NCI-H748 treated with DMSO at 0.1 percent for 48 hours (cell line): Measurements from ENCODE around the gene RIPPLY3.

Experiments
- DNase-seq: peaks from one replicate; lab custom pipeline; 2025; lab: John Stamatoyannopoulos, UW

Gene RIPPLY3, protein sequence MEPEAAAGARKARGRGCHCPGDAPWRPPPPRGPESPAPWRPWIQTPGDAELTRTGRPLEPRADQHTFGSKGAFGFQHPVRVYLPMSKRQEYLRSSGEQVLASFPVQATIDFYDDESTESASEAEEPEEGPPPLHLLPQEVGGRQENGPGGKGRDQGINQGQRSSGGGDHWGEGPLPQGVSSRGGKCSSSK

DNA sequence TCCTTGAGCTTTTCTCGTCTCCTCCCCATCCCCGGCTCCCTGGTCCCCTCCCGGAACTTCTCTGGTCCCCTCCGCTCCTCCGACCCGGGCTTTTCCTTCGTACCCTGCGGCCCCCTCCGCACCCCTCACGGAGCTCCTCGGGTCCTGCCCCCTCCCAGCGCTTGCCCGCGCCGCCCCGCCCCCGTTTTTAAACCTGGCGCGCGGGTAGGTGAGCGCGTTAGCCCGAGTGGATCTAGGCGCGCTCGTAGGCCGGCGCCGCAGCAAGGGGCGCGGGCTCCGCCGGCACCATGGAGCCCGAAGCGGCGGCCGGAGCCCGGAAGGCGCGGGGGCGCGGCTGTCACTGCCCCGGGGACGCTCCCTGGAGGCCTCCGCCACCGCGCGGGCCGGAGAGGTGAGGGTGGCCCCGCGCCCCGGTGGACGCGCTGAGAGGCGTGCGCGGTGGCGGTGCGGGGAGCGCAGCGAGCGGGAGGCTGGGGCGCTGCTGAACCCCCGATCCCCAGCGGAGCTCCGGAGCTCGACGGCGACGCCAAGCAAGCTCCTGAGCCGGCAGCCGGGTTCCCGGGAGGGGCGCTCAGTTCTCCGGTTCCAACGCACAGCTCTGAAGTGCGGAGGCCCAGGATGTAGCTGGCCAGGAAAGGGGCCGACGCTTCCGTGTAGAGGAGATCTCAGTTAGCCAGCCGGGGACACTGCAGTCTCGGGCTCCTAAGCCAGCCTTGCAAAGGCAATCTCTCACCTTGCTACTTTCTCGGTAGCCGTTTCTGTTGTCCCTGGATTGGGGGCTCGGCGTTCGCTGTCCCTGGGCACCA is at the start of gene RIPPLY3:
TSS of gene RIPPLY3 (plus strand) at position 217 of the 806 bp plus-strand sequence. CDS start at position 288, 71 bp downstream.
- peak; percentile 8 for DNase-seq

DNA sequence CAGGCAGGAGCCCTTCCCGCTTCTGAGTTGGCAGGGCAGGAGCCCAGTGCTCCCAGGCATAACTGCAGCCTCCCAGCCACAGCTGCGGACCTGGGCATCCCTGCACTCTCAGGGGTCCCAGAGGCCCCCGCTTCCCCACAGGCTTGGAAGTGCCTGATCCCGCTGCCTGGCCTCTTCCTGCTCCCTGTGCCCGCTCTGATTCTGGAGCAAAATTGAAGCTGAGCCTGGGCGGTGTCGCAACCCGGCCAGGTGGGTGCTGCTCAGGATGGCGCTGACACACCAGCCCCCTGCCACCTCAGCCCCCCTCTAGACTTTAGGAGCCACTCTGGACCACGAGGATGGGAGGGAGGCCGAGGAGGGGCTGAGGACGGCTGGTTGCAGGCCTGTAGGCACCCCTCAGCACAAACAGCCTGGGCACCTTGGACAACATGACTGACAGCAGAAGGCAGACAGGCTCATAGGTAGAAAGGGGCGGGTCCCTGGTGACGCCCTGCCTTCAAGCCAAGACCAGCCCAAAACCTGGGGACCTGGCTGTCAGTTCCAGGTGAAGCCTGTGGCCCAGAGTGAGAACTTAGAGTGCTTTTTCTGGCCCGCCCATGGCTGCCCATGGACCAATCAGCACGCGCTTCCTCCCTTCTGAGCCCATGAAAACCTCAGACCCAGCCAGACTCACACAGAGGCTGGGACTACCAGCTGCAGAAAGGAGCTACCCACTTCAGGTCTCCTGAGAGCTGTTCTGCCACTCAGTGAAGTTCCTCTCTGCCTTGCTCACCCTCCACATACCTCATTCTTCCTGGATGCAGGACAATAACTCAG is 47.3 kb upstream of the RIPPLY3 start:
- DNase-seq = no peak

DNA sequence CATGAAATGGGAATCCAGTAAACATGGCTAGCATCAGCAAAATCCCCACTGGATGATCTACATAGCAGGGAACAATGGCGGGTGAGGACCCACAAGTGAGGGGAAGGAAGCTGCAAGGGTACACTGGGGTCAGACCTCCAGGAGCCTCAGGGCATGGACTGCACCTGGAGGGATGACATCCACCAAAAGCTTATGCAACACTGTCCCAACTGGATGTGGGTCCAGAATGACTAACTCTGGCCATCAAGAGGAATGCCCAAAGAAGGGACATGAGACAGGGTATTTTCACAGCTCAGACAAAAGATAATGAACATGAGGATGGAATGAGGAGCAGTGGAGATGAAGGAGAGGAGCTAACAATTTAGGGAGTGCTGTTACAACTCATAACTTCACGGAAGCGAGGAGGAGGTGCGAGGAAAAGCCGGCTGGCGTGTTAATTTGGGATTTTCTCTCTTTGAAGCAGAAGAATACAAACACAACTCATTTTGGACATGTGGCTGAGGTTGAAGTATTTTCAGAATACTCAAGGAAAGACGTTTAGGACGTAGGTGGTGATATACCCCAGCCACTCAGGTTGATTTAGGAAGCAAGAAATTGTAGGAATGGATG is 45.7 kb upstream of the RIPPLY3 start:
- DNase-seq = no peak

DNA sequence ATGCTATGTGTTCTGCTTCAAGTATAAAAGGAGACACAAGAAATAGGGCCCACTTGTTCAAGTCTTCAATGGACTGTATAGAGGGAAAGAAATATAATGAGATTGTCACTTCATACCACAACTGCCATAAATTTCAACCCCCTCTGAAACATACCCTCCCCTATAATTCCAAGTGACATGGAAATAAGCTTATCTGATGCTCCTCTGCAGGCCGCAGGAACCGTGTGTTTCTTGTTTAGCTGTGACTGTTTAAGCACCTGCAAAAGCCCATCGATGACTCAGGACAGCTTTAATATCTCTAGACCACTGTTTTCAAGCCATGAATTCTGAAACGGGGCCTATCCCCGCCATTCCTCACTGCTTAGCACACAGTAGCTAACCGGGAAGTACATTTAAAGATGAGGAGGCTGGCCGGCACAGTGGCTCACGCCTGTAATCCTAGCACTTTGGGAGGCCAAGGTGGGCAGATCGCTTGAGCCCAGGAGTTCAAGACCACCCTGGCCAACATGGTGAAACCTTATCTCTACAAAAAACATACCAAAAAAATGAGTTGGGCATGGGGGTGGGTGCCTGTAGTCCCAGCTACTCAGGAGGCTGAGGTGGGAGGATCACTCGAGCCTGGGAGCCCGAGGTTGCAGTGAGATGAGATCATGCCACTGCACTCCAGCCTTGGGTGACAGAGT is 44.3 kb upstream of the RIPPLY3 start:
- DNase-seq = no peak

DNA sequence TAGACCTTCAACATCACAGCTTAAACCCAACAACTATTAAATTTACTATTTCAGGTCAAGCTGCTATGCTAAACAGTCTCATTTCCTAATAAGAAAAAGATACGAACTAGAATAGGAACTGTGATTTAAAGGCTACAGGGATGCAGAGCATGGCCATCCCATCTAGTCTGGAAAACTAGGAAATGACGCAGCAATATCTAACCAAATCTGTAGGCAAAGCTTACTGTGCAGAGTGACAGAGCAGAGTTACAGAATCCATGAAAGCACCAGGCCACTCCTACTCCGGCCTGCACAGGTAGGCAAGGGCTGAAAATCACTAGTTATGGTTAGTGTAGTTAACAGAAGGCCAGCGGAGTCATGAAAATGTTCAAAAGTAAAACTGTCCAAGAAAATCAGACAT is 42.1 kb upstream of the RIPPLY3 start:
- DNase-seq = no peak

DNA sequence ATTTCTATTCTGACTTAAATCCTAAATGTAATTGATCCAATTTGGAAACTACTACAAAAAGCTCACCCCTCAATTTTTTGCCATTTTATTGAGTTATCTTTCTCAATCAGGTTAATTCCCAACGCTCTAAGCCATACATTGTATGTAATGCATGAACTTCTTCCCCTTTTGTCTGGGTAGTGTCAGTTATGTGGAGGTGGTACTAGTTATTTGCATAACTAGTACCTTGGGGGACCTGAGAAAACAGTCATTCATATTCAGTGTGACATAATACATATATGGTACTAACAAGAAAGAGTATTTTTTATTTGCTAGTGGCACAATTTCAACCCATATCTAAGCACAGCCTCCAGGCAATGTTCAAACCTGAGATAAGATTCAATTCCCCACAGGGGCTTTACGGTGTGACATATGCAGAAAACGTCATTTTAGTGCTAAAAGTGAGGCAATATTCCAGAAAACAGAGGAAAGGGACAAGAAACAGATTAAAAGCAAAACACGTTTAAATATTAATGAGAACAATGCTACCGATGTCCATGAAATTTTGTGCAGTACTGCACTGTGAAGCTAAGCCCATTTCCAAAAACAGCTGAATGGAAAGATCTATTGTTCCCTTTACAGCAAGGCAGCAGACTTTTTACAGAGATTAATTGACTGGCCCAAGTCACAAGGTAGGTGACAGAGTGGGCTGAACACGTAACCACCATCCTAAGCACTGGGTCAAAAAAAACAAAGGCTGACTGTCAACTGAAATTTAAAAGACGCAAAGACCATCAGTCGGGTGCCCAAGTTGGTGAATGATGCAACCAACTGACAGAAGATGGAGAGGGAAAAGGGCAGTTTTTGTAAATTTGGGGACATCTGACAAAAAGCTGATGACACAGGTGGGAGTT is 41.4 kb upstream of the RIPPLY3 start:
- no peak for DNase-seq

DNA sequence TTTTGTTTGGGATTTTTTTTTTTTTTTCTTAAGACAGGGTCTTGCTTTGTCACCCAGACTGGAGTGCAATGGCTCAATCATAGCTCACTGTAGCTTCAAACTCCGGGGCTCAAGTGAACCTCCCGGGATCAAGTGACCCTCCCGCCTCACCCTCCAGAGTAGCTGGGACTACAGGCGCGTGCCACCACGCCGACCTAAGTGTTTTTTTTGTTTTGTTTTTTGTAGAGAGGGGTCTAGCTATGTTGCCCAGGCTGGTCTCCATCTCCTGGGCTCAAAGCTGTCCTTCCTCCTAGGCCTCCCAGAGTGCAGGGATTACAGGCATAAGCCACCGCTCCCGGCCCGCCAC is 40.8 kb upstream of the RIPPLY3 start:
- no peak for DNase-seq

DNA sequence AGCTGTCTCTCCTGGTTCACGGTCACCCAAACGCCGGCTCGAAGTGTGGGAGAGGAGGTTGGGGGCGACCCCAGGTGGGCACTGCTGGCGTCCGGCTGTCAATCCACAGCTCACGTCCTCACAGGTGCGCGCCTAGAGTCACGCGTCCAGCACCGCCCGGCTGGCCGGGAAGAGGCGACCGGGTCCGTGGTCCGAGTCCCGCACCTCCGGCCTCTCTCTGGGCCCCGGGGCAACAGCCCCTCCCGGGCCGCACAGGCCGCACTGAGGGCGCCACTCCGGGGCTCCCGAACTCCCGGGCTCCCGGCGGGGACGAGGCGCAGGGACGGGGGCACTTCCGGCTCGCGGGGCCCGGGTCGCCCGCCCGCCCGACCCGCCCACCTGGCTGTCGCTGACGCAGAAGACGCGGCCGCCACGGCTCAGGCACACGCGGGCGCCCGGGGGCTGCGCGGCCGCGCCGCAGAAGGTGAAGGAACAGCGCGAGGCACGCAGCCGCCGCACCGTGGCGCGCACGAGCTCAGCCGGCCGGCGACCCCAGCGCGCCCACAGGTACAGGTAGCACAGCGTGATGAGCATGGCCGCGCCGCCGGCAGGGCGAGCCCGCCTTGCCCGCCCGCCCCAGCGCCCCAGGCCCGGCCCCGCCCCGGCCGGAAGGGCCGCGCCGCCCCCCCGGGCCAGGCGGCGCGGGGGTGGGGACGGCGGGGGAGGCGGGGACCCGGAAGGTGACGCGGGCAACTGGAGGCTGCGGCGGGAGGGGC is 40.3 kb upstream of the RIPPLY3 start, which contains the start of gene HLCS:
TSS of gene HLCS (minus strand) at position 604 of the 755 bp plus-strand sequence. CDS start at position 573, 31 bp downstream.
- peak; percentile 32 for DNase-seq

DNA sequence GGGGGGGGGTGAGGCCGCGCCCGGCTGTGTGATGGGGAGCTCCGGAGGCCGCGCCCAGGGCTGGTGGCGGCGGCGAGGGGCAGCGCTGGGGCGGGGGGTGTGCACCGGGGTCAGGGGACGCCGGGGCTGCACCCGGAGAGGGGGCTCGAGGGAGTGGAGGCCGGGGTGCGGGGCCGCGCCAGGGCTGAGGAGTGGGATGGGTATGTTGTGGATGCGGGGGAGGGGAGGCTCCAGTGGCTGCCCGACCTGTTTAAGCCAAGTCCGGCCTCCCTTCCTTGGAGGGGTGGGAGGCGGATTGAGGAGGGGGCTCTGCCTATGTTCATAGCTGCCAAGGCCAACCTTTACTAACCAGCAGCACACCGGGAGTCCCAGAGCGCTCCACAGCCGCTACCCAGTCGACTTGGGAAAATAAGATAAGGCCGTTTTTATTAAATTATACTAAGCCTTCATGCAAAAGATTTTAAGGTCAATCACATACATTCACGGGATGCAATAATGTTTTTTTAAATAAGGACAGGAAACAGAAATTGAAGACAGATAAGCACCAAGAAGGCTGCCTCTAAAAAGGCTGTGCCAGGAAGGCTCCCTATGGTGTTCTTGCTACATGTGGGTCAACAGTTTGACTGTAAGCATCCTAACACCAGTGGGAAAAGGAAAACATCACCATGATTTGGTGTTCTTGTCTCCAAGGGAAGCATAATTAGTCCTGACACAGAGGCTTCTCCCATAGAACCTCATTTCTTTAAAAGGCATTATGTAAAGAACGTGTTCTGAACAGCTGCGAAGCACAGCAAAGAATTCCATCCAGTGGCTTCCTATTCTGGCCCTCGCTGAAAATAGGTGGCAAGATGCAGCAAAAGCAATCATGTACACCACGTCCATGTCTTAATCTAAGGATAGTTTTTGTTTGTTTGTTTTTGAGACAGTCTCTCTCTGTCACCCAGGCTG is 39.4 kb upstream of the RIPPLY3 start:
- no peak for DNase-seq

DNA sequence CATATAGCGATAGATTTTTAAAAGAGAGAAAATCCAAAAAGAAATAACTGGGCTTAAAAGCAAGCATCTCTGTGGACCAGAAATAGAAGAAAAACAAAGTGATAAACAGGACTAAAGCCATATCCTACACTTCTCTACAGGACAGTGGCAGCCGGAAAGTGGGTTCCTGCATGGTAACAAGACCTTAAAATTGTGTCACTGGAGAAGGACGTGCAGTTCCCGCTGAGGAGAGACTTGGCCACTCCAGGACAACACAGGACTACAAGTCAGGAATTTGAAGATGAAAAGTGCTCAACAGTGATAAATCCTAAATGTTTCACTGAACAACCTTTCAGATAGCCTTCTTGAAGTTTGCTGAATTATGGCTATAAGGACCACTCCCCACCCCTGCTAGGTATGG is 38.1 kb upstream of the RIPPLY3 start:
- no peak for DNase-seq

DNA sequence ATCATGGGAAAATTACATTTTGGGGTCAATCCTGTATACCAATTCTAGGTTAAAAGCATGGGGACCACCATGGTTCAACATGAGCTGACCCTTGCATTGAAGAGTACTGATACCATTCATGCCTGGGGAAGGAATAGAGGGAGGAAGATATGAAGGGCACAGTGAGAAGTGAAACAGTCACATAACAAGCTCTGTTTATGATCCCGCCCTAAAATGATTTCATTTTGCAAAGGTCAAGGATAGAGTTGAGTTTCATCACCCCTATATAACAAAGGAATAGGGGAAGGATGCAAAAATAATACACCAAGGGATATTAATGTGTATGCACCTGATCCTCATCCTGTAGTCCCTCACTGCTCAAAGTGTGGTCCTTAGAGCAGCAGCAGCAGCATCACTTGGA is 37.5 kb upstream of the RIPPLY3 start:
- DNase-seq = no peak

DNA sequence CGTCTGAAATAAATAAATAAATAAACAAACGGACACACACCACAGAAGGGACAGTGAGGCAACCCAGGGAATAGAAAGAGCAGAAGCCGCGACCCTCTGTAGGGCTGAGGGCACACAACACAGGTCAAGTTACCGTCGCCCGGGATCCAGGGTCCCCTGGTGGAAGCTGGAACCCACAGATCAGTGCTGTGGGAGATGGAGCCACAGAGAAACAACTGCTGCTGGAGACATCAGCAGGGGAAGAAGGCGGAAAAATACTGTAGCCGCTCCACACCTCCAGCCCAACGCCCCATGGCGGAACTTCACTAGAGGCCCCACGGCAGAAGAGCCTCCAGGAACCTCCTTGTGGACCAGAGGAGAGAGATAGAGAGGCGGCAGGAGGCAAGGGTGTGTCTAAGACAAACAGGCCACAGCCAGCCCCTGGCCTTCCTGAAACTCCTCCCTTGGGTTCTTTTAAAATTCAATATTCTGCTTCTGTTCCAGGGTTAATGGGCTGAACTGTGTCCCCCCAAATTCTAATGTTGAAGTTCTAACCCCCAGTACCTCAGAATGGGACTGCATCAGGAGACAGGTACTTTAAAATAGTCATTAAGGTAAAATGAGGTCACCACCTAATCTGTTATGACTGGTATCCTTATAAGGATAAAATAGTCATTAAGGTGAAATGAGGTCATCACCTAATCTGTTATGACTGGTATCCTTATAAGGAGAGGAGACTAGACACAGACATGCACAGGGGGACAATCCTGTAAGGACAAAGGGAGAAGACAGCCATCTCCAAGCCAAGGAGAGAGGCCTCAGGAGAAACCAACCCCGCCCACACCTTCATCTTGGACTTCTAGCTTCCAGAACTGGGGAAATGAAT is 32.3 kb upstream of the RIPPLY3 start:
- DNase-seq = no peak

DNA sequence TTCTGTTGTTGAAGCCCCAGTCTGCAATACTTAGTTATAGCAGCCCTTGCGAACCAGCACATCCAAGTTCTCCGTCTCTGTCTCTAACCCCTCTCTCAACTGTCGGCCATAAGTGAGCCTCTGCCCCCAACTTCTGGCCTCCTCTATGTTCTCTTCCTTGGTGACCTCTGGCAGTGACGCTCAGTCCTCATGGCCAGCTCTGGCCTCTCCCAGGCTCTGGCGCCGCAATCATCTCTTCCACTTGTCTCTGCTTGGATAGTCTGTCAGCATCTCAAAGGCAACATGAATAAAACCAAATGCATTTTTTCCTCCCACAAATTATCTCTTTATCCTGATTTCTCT is 31.7 kb upstream of the RIPPLY3 start:
- DNase-seq = no peak

DNA sequence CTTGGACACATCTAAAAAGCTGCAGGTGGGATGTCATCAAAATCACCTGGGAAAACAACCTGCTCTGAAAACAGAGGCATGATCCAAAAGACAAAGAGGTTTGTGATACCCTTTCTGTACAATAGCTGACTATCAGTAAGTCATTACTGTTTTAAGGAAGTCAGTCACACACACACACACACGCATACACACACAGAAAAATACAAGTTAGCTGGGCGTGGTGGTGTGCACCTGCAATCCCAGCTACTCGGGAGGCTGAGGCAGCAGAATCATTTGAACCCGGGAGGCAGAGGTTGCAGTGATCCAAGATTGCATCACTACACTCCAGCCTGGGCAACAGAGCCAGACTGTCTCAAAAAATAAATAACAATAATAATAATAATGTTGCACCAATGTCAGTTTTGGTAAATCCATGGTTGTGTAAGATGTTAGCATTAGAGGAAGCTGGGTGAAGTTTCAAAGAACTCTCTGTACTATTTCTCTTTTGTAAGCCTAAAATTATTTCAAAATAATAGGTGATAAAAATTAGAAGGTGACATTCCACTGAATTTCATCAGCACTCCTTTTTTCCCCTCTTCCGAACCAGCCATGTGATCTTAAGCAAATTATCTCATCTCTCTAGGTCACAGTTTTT is 30.2 kb upstream of the RIPPLY3 start:
- no peak for DNase-seq

DNA sequence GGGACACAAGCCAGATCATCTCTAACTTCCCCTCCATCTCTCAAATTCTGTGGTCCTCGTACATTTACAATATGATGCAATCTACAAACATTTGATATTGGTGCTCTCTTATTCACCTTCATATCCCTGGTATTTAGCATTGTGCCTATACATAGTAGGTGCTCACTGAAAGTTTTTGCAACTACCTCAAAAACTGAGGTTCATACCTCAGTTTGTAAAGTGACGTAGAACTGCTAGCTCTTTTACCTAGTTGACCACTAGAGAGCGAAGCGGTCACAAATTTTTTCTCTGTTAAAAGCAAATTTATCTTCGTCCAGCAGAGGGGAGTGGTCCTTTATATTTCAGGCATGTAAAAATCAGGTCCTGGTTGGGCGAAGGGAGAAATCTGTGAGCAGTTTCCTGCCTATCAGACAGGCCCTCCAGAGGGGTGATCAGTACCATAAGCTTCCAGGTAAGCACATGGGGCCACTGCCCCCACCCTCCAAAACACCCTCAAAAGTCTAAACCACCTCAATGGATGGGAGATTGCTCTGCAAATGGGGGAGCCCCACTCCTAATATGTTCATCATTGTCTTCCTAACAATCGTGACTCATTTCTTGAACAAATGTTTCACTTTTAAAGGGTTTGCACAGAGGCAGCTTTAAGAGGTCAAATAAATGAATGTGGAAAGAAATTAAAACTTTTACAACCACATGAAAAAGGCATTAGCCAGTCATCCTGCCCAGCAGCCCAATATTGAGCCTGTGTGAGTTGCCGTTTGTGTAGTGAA is 29.4 kb upstream of the RIPPLY3 start:
- peak; percentile 77 for DNase-seq

DNA sequence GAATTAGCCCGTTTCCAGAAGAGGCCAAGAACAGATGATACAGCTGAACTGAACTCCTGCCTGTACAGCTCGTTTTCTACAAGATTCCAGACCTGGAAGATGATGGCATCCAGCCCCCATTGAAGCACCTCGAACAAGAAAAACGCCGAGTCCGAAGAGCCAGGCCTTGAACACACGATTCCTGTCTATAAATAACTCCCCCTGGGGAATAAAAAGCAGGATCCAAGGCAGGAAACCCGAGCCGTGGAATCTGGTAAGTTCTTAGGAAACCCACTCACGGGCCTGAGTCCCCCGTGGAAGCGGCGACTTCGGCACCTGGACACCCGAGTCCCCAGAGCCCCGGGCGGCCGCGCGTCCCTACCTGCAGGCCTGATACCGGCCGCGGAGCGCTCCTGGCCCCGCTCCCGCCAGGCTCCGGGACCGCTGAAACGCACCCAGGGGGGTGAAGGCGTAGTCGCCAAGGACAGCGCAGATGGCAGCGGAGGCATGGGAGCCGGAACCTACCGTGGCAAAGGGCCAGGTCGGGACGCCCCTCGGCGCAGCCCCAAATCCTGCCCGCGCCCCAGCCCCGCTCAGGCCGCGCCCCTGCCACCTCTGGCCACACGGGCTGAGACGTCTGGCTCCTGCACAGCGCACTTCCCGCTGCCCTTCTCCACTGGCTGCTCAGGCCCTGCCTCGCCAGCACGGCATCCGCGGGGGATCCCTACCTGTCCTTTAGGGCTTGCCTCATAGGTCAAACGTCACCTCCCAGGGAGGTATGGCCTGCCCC is 26.0 kb upstream of the RIPPLY3 start:
- peak; percentile 34 for DNase-seq
